ENCODE results near the gene GPI.

GRCh38 chr19:34348899-34349487 is 16.0 kb upstream of the GPI start:
- no peak for TF ChIP-seq CTCF (IDR thresholded peaks at IDR 0.05)
- no peak for TF ChIP-seq TCF7L2 (IDR thresholded peaks at IDR 0.05; ENCODE audit: low read depth, low read length)
- TF ChIP-seq SIN3A (IDR thresholded peaks at IDR 0.05; ENCODE audit: borderline replicate concordance, insufficient read depth, low read depth, low read length): no peak
- no peak for TF ChIP-seq POLR2AphosphoS5 (IDR thresholded peaks at IDR 0.05; ENCODE audit: low read depth, low read length)

All from Panc1 (cell line).